Measurements from ENCODE around the gene ELN.

Gene ELN

DNA sequence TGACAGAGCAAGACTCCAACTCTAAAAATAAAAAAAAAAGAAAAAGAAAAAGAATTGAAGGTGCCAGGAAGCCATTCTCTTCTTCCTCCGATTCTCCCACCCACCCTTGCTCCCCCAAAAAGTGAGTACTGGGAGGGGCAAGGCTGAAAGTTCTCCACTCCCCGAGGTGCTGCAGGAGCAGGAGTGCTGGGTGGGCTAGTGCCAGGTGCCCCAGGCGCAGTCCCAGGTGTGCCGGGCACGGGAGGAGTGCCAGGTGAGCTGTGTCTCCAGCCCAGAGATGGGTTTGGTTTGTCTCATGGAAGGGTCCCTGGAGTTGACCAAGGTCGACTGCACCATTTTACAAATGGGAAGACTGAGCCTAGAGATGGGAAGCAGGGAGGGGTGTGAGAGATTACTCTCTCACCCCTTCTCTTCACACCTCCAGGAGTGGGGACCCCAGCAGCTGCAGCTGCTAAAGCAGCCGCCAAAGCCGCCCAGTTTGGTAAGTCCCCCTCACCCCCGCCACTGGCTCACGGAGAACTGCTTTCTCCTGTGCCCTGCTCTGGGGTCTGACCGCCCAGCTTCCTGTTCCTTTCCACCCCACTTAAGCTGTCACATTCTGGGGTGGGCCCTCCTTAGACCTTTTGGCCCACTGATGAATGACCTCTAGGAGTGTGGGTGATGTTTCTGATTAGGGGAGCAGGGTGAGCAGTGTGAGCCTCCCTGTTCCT lies 29.4 kb downstream of the ELN start:
- H3K4me3 ChIP-seq (ENCODE audit: low read depth, low read length): no peak overlapping the region
- TF ChIP-seq, protein P1, sequence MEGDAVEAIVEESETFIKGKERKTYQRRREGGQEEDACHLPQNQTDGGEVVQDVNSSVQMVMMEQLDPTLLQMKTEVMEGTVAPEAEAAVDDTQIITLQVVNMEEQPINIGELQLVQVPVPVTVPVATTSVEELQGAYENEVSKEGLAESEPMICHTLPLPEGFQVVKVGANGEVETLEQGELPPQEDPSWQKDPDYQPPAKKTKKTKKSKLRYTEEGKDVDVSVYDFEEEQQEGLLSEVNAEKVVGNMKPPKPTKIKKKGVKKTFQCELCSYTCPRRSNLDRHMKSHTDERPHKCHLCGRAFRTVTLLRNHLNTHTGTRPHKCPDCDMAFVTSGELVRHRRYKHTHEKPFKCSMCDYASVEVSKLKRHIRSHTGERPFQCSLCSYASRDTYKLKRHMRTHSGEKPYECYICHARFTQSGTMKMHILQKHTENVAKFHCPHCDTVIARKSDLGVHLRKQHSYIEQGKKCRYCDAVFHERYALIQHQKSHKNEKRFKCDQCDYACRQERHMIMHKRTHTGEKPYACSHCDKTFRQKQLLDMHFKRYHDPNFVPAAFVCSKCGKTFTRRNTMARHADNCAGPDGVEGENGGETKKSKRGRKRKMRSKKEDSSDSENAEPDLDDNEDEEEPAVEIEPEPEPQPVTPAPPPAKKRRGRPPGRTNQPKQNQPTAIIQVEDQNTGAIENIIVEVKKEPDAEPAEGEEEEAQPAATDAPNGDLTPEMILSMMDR (IDR thresholded peaks at IDR 0.05; ENCODE audit: borderline replicate concordance, insufficient read depth, low read depth, low read length): no peak

DNA sequence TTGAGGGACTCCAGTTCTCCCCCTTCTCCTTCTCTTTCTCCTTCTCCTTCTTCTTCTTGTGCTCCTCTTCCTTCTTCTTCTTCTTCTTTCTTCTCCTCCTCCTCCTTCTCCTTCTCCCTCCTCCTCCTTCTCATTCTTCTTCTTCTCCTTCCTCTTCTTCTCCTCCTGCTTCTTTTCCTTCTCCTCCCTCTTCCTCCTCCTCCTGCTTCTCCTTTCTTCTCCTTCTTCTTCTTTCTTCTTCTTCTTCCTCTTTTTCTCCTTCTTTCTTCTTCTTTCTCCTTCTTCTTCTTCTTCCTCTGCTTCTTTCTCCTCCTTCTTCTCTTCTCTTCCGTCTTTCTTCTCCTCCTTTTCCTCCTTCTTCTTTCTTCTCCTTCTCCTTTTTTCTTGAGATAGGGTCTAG lies 30.0 kb downstream of the ELN start:
- TF ChIP-seq, protein P1 (IDR thresholded peaks at IDR 0.05; ENCODE audit: borderline replicate concordance, insufficient read depth, low read depth, low read length): no peak
- no peak overlapping the region for H3K4me3 ChIP-seq (ENCODE audit: low read depth, low read length)

DNA sequence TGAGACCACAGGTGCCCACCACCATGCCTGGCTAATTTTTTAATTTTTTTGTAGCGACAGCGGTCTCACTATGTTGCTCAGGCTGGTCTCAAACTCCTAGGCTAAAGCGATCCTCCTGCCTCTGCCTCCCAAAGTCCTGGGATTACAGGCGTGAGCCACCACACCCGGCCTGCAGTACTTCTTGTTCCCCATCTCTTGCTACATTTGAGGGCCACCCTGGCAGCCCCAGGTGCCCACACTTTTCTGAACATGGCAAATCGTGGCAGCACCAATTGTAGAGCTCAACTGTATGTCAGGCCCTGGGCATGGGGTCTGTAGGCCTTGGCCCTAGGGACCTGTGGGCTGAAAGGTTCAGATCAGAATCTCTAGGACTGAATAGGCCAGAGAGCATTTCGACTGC lies 30.5 kb downstream of the ELN start:
- TF ChIP-seq, protein P1 (IDR thresholded peaks at IDR 0.05; ENCODE audit: borderline replicate concordance, insufficient read depth, low read depth, low read length): no peak
- H3K4me3 ChIP-seq (ENCODE audit: low read depth, low read length): no peak overlapping the region

DNA sequence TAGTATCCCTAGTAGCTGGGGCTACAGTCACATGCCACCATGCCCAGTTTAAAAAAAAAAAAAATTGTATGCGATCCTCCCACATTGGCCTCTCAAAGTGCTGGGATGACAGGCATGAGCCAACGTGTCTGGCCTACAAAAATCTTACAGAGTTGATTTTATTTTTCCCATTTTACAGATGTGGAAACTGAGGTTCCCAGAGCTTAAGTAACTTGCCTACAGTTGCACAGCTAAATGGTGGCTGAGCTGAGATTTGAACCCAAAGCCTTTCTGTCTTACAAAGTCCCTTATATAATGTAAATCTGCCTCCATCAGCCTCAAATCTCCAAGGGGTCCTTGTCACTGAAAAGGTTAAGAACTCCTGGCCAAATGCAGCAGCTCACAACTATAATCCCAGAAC lies 31.1 kb downstream of the ELN start:
- H3K4me3 ChIP-seq (ENCODE audit: low read depth, low read length): no peak overlapping the region
- TF ChIP-seq, protein P1 (IDR thresholded peaks at IDR 0.05; ENCODE audit: borderline replicate concordance, insufficient read depth, low read depth, low read length): no peak

DNA sequence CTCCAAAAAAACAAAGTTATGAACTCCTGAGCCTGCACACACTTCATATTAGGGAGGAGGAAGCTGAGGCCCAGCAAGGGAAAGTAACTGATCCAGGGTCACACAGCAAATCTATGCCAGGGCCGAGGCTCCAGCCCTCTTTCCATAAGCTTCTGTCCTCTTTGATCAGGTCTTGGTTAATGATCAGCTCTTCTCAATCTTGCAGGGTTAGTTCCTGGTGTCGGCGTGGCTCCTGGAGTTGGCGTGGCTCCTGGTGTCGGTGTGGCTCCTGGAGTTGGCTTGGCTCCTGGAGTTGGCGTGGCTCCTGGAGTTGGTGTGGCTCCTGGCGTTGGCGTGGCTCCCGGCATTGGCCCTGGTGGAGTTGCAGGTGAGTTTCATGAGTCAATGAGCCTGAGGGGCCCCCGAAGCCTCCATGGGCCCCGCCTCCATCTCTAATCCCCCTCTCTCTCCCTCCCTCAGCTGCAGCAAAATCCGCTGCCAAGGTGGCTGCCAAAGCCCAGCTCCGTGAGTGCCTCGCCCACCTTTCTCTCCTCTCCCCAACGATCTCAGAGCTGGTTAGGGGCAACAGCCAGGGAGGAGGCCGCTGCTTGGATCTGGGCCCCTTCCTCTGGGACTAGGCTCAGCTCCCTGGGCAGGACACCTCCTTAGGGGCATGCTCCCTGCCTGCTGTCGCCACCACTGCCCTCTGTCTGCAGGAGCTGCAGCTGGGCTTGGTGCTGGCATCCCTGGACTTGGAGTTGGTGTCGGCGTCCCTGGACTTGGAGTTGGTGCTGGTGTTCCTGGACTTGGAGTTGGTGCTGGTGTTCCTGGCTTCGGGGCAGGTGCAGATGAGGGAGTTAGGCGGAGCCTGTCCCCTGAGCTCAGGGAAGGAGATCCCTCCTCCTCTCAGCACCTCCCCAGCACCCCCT lies 32.0 kb downstream of the ELN start:
- H3K4me3 ChIP-seq (ENCODE audit: low read depth, low read length): no peak overlapping the region
- TF ChIP-seq, protein P1 (IDR thresholded peaks at IDR 0.05; ENCODE audit: borderline replicate concordance, insufficient read depth, low read depth, low read length): no peak

DNA sequence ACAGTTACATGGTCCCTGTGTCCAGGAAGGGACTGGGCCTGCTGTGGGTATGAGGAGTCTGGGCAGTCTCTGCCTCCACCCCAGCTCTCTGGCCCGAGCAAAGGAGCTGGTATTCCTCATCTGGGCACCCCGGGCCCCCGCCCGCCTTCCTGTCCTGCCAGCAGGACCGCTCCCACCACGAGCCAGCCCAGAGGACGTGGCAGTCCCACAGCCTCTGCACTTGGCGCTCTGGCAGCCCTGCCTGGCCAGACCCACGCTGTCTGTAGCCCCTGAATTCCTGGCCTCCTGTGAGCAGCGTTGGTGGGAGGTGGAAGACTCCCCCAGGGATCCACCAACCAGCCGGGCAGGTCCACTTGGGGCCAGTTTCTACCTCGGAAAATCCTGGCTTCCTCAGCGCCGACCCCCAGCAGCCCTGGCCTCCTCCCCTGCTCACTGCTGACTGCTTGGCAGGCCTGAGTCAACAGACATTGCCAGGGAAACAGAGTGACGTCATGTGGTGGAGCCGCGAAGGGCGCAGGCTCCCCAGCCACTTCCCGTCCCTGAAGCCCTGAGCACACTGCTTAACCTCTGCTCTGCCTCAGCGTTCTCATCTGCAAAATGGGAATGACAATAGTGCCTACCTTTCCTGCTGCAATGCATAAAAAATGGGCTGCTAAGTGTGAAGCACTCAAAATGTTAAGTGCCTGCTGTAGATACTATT lies 34.0 kb downstream of the ELN start:
- TF ChIP-seq, protein P1 (IDR thresholded peaks at IDR 0.05; ENCODE audit: borderline replicate concordance, insufficient read depth, low read depth, low read length): no peak
- H3K4me3 ChIP-seq (ENCODE audit: low read depth, low read length): no peak overlapping the region
